GM12864 (cell line): ENCODE results near the gene SAMHD1.

ENCODE experiments used
- DNase-seq: peaks from one replicate; pipeline ENCODE4 v3.0.0-alpha.2; 2011; ENCODE audit warnings: low read depth
- H3K4me3 ChIP-seq: 2 replicates; pipeline ENCODE4 v1.5.1; 2011; ENCODE audit warnings: mild to moderate bottlenecking, low read depth, low read length, control low read depth
- CTCF ChIP-seq: IDR thresholded peaks from 2 replicates; pipeline ENCODE4 v1.5.1; 2011; ENCODE audit warnings: low read depth, mild to moderate bottlenecking, moderate library complexity, low read length, control low read depth, inconsistent platforms; ENCODE audit errors: missing control alignments

SAMHD1 gene

GRCh38 chr20:36850759-36851158, 100.7 kb downstream of the SAMHD1 start:
- no peak overlapping the region for H3K4me3 ChIP-seq
- no peak for DNase-seq
- no peak for TF ChIP-seq CTCF

- H3K4me3 ChIP-seq: no peak overlapping the region
- no peak for DNase-seq
- TF ChIP-seq CTCF: no peak
These were observed 102.0 kb downstream of the SAMHD1 start for GRCh38 chr20:36849333-36850065.

GRCh38 chr20:36848677-36849076, 102.8 kb downstream of the SAMHD1 start:
- no peak for DNase-seq
- TF ChIP-seq CTCF: no peak
- H3K4me3 ChIP-seq: no peak overlapping the region

GRCh38 chr20:36848078-36848660, 103.3 kb downstream of the SAMHD1 start:
- TF ChIP-seq CTCF: no peak
- H3K4me3 ChIP-seq: no peak overlapping the region
- DNase-seq: no peak

GRCh38 chr20:36847710-36848040, 103.8 kb downstream of the SAMHD1 start:
- no peak for DNase-seq
- no peak for TF ChIP-seq CTCF
- H3K4me3 ChIP-seq: no peak overlapping the region

GRCh38 chr20:36847009-36847709, 104.3 kb downstream of the SAMHD1 start:
- no peak for DNase-seq
- no peak overlapping the region for H3K4me3 ChIP-seq
- no peak for TF ChIP-seq CTCF
